Type B pancreatic cell (in vitro differentiated cells): Measurements from ENCODE around the gene SPINK5. TPM values are rescaled to one million over a fixed set of nuclear protein-coding genes. Genes with fewer than 3 reads are reported as not detected.

Experiments
- DNase-seq: peaks from one replicate; pipeline ENCODE4 v3.0.0; 2021; ENCODE audit warnings: mixed read lengths; ENCODE audit not compliant: unreplicated experiment; ENCODE audit errors: extremely low spot score
- H3K27ac Mint-ChIP-seq: 2 replicates; pipeline ENCODE4 v1.8.0; 2021; ENCODE audit warnings: mild to moderate bottlenecking, mixed read lengths
- H3K27me3 Mint-ChIP-seq: 2 replicates; pipeline ENCODE4 v1.8.0; 2021; ENCODE audit warnings: mixed read lengths
- H3K36me3 Mint-ChIP-seq: 2 replicates; pipeline ENCODE4 v1.8.0; 2021; ENCODE audit warnings: mixed read lengths
- H3K4me1 Mint-ChIP-seq: one replicate; pipeline ENCODE4 v1.8.0; 2021; ENCODE audit warnings: mixed read lengths; ENCODE audit not compliant: unreplicated experiment
- H3K4me3 Mint-ChIP-seq: 2 replicates; pipeline ENCODE4 v1.8.0; 2021; ENCODE audit warnings: mild to moderate bottlenecking, mixed read lengths
- H3K9me3 Mint-ChIP-seq: 2 replicates; pipeline ENCODE4 v1.8.0; 2021; ENCODE audit warnings: mixed read lengths
- CTCF ChIP-seq: fragments of 200-600 bp; sonication (generic); conservative IDR thresholded peaks from 2 replicates; pipeline ENCODE4 v1.5.0; 2021; ENCODE audit warnings: antibody characterized with exemption, mild to moderate bottlenecking
- long read RNA-seq: library from polyadenylated mRNA; unstranded; transcript quantifications from one replicate; pipeline ENCODE4 v2.0.0, GENCODE V29; 2020
- total RNA-seq: library from RNA; stranded (reverse); gene quantifications from 2 replicates; pipeline ENCODE4 v1.2.1, GENCODE V29; 2021; ENCODE audit warnings: low replicate concordance

Gene SPINK5
- 14.1 and 26.0 TPM in 2 replicates for total RNA-seq
- long read RNA-seq, partial matches to known transcripts = 29 of 46 reads
- long read RNA-seq, other reads (novel, unspliced or antisense) = 17 of 46 reads

- Mint-ChIP-seq H3K9me3 (no peaks in the 10 kb centered on the region), H3K4me3 (no peak within 1 kb of the TSS), H3K4me1 (no peaks in the 10 kb centered on the region), H3K36me3 (no peaks in the 10 kb centered on the region), H3K27me3 (no peaks in the 10 kb centered on the region), H3K27ac (no peak within 1 kb of the TSS)
- no peak for DNase-seq
- no peak for TF ChIP-seq CTCF
These were observed at the start of gene SPINK5 for GRCh38 chr5:148063861-148064260. SPINK5 (plus strand) TSS chr5:148063980; CDS start chr5:148064045, 65 bp downstream.

- no peaks in the 10 kb centered on the region for H3K27me3 Mint-ChIP-seq
- H3K36me3 Mint-ChIP-seq = no peaks in the 10 kb centered on the region
- no peak for TF ChIP-seq CTCF
- H3K27ac Mint-ChIP-seq = no peak overlapping the region
- no peak overlapping the region for H3K4me3 Mint-ChIP-seq
- H3K9me3 Mint-ChIP-seq = no peaks in the 10 kb centered on the region
- no peak for DNase-seq
- H3K4me1 Mint-ChIP-seq = peaks cover 18% of the 10 kb centered on the region
These were observed 49.5 kb upstream of the SPINK5 start for GRCh38 chr5:148014276-148014675.

GRCh38 chr5:148020257-148020988, 43.4 kb upstream of the SPINK5 start:
- no peak overlapping the region for H3K27ac Mint-ChIP-seq
- H3K4me3 Mint-ChIP-seq = no peak overlapping the region
- TF ChIP-seq CTCF = no peak
- peaks cover 5% of the 10 kb centered on the region for H3K9me3 Mint-ChIP-seq
- no peaks in the 10 kb centered on the region for H3K27me3 Mint-ChIP-seq
- H3K4me1 Mint-ChIP-seq = no peaks in the 10 kb centered on the region
- H3K36me3 Mint-ChIP-seq = peaks cover 7% of the 10 kb centered on the region
- DNase-seq = no peak

GRCh38 chr5:148027505-148027904, 36.3 kb upstream of the SPINK5 start:
- H3K36me3 Mint-ChIP-seq = no peaks in the 10 kb centered on the region
- DNase-seq = no peak
- TF ChIP-seq CTCF = no peak
- H3K4me1 Mint-ChIP-seq = no peaks in the 10 kb centered on the region
- H3K9me3 Mint-ChIP-seq = peaks cover 3% of the 10 kb centered on the region
- no peak overlapping the region for H3K27ac Mint-ChIP-seq
- H3K4me3 Mint-ChIP-seq = no peak overlapping the region
- H3K27me3 Mint-ChIP-seq = no peaks in the 10 kb centered on the region

- no peak for DNase-seq
- no peak for TF ChIP-seq CTCF
- no peaks in the 10 kb centered on the region for H3K27me3 Mint-ChIP-seq
- no peak overlapping the region for H3K4me3 Mint-ChIP-seq
- no peak overlapping the region for H3K27ac Mint-ChIP-seq
- H3K9me3 Mint-ChIP-seq = peaks cover 3% of the 10 kb centered on the region
- no peaks in the 10 kb centered on the region for H3K4me1 Mint-ChIP-seq
- no peaks in the 10 kb centered on the region for H3K36me3 Mint-ChIP-seq
These were observed 34.6 kb upstream of the SPINK5 start for GRCh38 chr5:148029131-148029530.
